K562 (cell line): Measurements from ENCODE around the gene ACTR3C. TPM values are rescaled to one million over a fixed set of nuclear protein-coding genes. Genes with fewer than 3 reads are reported as not detected.
A peak's percentile ranks its signal among the peaks of the same experiment; 100 is the strongest.

Source experiments
- ATF7 ChIP-seq: fragments of 450-650 bp; IDR thresholded peaks from 2 replicates; pipeline ENCODE4 v1.7.1; 2014; ENCODE audit warnings: mild to moderate bottlenecking, moderate library complexity
- BRCA1 ChIP-seq, 2 experiments: fragments of 450-650 bp in 1 of 2; sonication (generic) in 1 of 2; formaldehyde crosslinking in 1 of 2; IDR thresholded peaks; 2 replicates each; pipeline versions ENCODE4 v1.5.0 to v1.6.1; 2017 to 2020; ENCODE audit warnings: mild to moderate bottlenecking in 1 of 2, missing genetic modification reagents in 1 of 2
- CTBP1 ChIP-seq: fragments of 450-650 bp; IDR thresholded peaks from 2 replicates; pipeline ENCODE4 v1.6.1; 2016; ENCODE audit warnings: borderline replicate concordance
- HBP1 ChIP-seq: fragments of 450-650 bp; formaldehyde crosslinking; IDR thresholded peaks from 2 replicates; pipeline ENCODE4 v1.4.0; 2022; ENCODE audit warnings: missing genetic modification characterization
- HEY1 ChIP-seq: fragments of 250-450 bp; sonication (Bioruptor Pico); IDR thresholded peaks from 2 replicates; pipeline ENCODE4 v1.5.0; 2020; ENCODE audit warnings: mild to moderate bottlenecking, moderate library complexity, borderline replicate concordance
- JUN ChIP-seq, 2 experiments: sonication (generic) in 1 of 2; formaldehyde crosslinking in 1 of 2; IDR thresholded peaks; 2 replicates each; pipeline versions ENCODE4 v1.6.1 to v1.8.0; 2012 to 2022; ENCODE audit warnings: borderline replicate concordance in 2 of 2, mild to moderate bottlenecking in 2 of 2, improper control_type of control experiment in 1 of 2, low read depth in 1 of 2, low read length in 1 of 2, missing genetic modification reagents in 1 of 2
- MBD2 ChIP-seq: sonication (generic); IDR thresholded peaks from 2 replicates; pipeline ENCODE4 v1.6.1; 2016; ENCODE audit warnings: low read depth, borderline replicate concordance
- MYBL2 ChIP-seq, 2 experiments: fragments of 450-650 bp in 1 of 2; sonication (generic) in 1 of 2; formaldehyde crosslinking in 1 of 2; IDR thresholded peaks; 2 replicates each; pipeline versions ENCODE4 v1.6.1 to v1.8.1; 2017 to 2022; ENCODE audit warnings: borderline replicate concordance in 1 of 2, inconsistent platforms in 1 of 2, low read depth in 1 of 2, mild to moderate bottlenecking in 1 of 2, missing genetic modification reagents in 1 of 2, moderate library complexity in 1 of 2
- NEUROD1 ChIP-seq: fragments of 150-350 bp; IDR thresholded peaks from 2 replicates; pipeline ENCODE4 v1.6.1; 2014; ENCODE audit warnings: borderline replicate concordance, low read length, low read depth; ENCODE audit not compliant: partially characterized antibody
- PML ChIP-seq: IDR thresholded peaks from 2 replicates; pipeline ENCODE4 v1.6.1; 2012; ENCODE audit warnings: low read length, inconsistent platforms
- POLR2AphosphoS5 ChIP-seq: IDR thresholded peaks from 2 replicates; pipeline ENCODE4 v1.6.1; 2011; ENCODE audit warnings: mild to moderate bottlenecking, low read depth, low read length, moderate library complexity; ENCODE audit not compliant: control insufficient read depth, insufficient read depth
- RBM17 ChIP-seq: fragments of 200-400 bp; formaldehyde crosslinking; IDR thresholded peaks from 2 replicates; pipeline ENCODE4 v1.6.1; 2017; ENCODE audit warnings: low read depth, mild to moderate bottlenecking, low read length, borderline replicate concordance
- RHOXF2B ChIP-seq: fragments of 250-450 bp; sonication (Bioruptor Pico); conservative IDR thresholded peaks from 2 replicates; pipeline ENCODE4 v1.5.1; 2021
- SMARCC2 ChIP-seq: fragments of 450-650 bp; IDR thresholded peaks from 2 replicates; pipeline ENCODE4 v1.6.1; 2017; ENCODE audit warnings: antibody characterized with exemption, moderate library complexity, mild to moderate bottlenecking, low read depth
- SOX6 ChIP-seq: fragments of 450-650 bp; IDR thresholded peaks from 2 replicates; pipeline ENCODE4 v1.6.1; 2014; ENCODE audit warnings: mild to moderate bottlenecking
- SP2 ChIP-seq: IDR thresholded peaks from 2 replicates; pipeline ENCODE4 v1.6.1; 2011; ENCODE audit warnings: mild to moderate bottlenecking, low read depth, low read length, moderate library complexity; ENCODE audit not compliant: poor library complexity, severe bottlenecking; ENCODE audit errors: extremely low read depth
- TCF7L2 ChIP-seq: fragments of 150-350 bp; IDR thresholded peaks from 2 replicates; pipeline ENCODE4 v1.6.1; 2016; ENCODE audit warnings: low read depth, mild to moderate bottlenecking, low read length, moderate library complexity
- TEAD1 ChIP-seq, 2 experiments: fragments of 450-650 bp in 1 of 2; sonication (generic) in 1 of 2; formaldehyde crosslinking; IDR thresholded peaks; 2 replicates each; pipeline versions ENCODE4 v1.4.0 to v1.8.0; 2020 to 2022; ENCODE audit warnings: mild to moderate bottlenecking in 2 of 2, missing genetic modification reagents in 1 of 2
- ZFX ChIP-seq: sonication (generic); formaldehyde crosslinking; IDR thresholded peaks from 2 replicates; pipeline ENCODE4 v1.8.0; 2022; ENCODE audit warnings: mild to moderate bottlenecking, missing genetic modification reagents, moderate library complexity
- ZNF197 ChIP-seq: fragments of 200-800 bp; sonication (Bioruptor generic); IDR thresholded peaks from 2 replicates; pipeline ENCODE4 v1.6.1; 2016; ENCODE audit warnings: low read depth, missing genetic modification characterization, missing compliant biosample characterization
- ZNF507 ChIP-seq: conservative IDR thresholded peaks from 2 replicates; pipeline ENCODE4 v1.6.1; 2017; ENCODE audit warnings: missing genetic modification characterization, missing compliant biosample characterization
- polyA plus RNA-seq, 8 experiments: library from polyadenylated mRNA; depleted of rRNA in 4 of 8; stranded (reverse) in 5 of 8; unstranded in 3 of 8; fragments of >200 nt; fragmentation: Nextera tagmentation in 2 of 8; fragmentation: Illumina TruSeq in 1 of 8; extraction: Ambion mirVana in 2 of 8; extraction: Trizol in 1 of 8; gene quantifications; 2 replicates each; pipeline versions ENCODE4 v1.2.1 to v1.2.3, GENCODE V29; 2011 to 2014; ENCODE audit warnings: inconsistent platforms in 1 of 8, missing spikeins in 1 of 8
- total RNA-seq, 7 experiments: library from RNA; depleted of rRNA in 6 of 7; stranded (reverse); fragments of >200 nt in 6 of 7; fragmentation: Illumina TruSeq in 2 of 7; extraction: Trizol in 2 of 7; gene quantifications; 2 replicates each; pipeline versions ENCODE4 v1.2.1 to v1.2.3, GENCODE V29; 2011 to 2021; ENCODE audit warnings: low replicate concordance in 1 of 7
- TF ChIP-seq, protein P1 (sequence below): fragments of 450-650 bp; IDR thresholded peaks from 2 replicates; pipeline ENCODE4 v1.6.1; 2016; ENCODE audit warnings: antibody characterized with exemption
- TF ChIP-seq, protein P2 (sequence below): fragments of 450-650 bp; IDR thresholded peaks from 2 replicates; pipeline ENCODE4 v1.6.1; 2014; ENCODE audit warnings: low read depth, mild to moderate bottlenecking, moderate library complexity, borderline replicate concordance

ACTR3C gene
- total and polyA plus RNA-seq, 9 of the 15 experiments (the other 6 are each of a cell fraction or from before 2014, with no cell fraction given), result 9.0 to 35.4 (median 13.3) TPM

DNA sequence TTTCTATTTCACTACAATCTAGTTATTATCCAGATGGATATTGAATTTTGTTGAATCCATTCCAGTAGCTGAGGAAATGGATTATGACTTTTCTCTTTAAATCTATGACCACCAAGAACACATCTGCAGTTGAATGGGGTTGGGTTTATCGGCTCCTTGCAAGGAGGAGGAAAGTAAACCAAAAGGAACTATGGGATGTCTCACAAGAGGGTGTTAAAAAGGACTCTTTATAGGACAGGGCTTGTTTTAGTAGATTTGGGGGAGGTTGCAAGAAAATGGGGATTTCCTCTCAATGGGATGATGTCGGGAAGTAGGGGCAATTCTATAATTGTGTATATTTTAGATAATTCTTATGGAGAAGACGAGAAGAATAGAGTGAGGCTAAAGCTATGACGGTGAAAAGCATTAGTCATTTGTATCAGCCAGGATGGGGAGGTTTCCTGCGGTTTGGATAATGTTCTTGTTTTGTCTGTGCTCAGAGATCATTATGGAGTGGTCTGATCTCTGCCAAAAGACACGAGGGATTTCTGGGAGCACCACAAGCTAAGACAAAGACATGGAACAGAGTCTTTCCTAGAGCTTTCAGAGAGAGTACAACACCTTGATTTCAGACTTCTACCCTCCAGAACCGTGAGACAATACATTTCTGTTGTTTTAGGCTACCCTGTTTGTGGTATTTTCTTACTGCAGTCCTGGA is 5.4 kb downstream of the ACTR3C start (continued):
- no peak for TF ChIP-seq BRCA1 (IDR thresholded peaks at IDR 0.05)
- TF ChIP-seq BRCA1 (CRISPR knock-in tag; IDR thresholded peaks at IDR 0.05), result no peak
- TF ChIP-seq SMARCC2, result peak; percentile 86; the same call in 1 of the 2 replicates
- TF ChIP-seq, protein P1, sequence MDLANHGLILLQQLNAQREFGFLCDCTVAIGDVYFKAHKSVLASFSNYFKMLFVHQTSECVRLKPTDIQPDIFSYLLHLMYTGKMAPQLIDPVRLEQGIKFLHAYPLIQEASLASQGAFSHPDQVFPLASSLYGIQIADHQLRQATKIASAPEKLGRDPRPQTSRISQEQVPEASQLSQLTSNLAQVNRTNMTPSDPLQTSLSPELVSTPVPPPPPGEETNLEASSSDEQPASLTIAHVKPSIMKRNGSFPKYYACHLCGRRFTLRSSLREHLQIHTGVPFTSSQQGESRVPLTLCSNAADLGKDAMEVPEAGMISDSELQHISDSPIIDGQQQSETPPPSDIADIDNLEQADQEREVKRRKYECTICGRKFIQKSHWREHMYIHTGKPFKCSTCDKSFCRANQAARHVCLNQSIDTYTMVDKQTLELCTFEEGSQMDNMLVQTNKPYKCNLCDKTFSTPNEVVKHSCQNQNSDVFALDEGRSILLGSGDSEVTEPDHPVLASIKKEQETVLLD, result no peak; the same call in 1 of the 2 replicates
- TF ChIP-seq RHOXF2B (CRISPR knock-in tag), result no peak
- TF ChIP-seq ZNF507 (tag), result no peak
- TF ChIP-seq CTBP1, result peak; percentile 63; the same call in 1 of the 2 replicates
- TF ChIP-seq SOX6, result peak; percentile 84
- no peak for TF ChIP-seq ZFX
- 0 out of 2 replicates have a peak, but pooled peaks have one; percentile 14 for TF ChIP-seq HBP1
- TF ChIP-seq MBD2, result no peak
- no peak for TF ChIP-seq TCF7L2
- peak in 1 of 2 experiments; percentile 78; a peak in 1 of 4 replicates for TF ChIP-seq TEAD1 (CRISPR knock-in tag; IDR thresholded peaks at IDR 0.05)
- TF ChIP-seq, protein P2, sequence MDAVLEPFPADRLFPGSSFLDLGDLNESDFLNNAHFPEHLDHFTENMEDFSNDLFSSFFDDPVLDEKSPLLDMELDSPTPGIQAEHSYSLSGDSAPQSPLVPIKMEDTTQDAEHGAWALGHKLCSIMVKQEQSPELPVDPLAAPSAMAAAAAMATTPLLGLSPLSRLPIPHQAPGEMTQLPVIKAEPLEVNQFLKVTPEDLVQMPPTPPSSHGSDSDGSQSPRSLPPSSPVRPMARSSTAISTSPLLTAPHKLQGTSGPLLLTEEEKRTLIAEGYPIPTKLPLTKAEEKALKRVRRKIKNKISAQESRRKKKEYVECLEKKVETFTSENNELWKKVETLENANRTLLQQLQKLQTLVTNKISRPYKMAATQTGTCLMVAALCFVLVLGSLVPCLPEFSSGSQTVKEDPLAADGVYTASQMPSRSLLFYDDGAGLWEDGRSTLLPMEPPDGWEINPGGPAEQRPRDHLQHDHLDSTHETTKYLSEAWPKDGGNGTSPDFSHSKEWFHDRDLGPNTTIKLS, result no peak
- peak; percentile 44; the same call in 1 of the 2 replicates for TF ChIP-seq ZNF197 (CRISPR knock-in tag)
- TF ChIP-seq MYBL2 (IDR thresholded peaks at IDR 0.05; ENCODE audit: low read depth), result no peak
- no peak for TF ChIP-seq MYBL2 (CRISPR knock-in tag; IDR thresholded peaks at IDR 0.05; ENCODE audit: borderline replicate concordance)
- peak; percentile 78 for TF ChIP-seq POLR2AphosphoS5
- no peak for TF ChIP-seq SP2
- no peak for TF ChIP-seq HEY1 (CRISPR knock-in tag)
- TF ChIP-seq JUN (IDR thresholded peaks at IDR 0.05; ENCODE audit: borderline replicate concordance, low read depth, low read length), result peak; percentile 61; the same call in 1 of the 2 replicates
- TF ChIP-seq JUN (CRISPR knock-in tag; IDR thresholded peaks at IDR 0.05; ENCODE audit: borderline replicate concordance), result no peak
- TF ChIP-seq ATF7, result peak; percentile 72
- TF ChIP-seq NEUROD1, result no peak
- no peak; the same call in 1 of the 2 replicates for TF ChIP-seq PML
- TF ChIP-seq RBM17, result no peak
